Measurements from ENCODE around the gene HIPK4. TPM values are rescaled to one million over a fixed set of nuclear protein-coding genes. Genes with fewer than 3 reads are reported as not detected.

Gene HIPK4
- total and polyA plus RNA-seq, 2 of the 8 experiments (the other 6 are each of a cell fraction or from before 2014, with no cell fraction given) = 0.15 to 0.57 TPM

DNA sequence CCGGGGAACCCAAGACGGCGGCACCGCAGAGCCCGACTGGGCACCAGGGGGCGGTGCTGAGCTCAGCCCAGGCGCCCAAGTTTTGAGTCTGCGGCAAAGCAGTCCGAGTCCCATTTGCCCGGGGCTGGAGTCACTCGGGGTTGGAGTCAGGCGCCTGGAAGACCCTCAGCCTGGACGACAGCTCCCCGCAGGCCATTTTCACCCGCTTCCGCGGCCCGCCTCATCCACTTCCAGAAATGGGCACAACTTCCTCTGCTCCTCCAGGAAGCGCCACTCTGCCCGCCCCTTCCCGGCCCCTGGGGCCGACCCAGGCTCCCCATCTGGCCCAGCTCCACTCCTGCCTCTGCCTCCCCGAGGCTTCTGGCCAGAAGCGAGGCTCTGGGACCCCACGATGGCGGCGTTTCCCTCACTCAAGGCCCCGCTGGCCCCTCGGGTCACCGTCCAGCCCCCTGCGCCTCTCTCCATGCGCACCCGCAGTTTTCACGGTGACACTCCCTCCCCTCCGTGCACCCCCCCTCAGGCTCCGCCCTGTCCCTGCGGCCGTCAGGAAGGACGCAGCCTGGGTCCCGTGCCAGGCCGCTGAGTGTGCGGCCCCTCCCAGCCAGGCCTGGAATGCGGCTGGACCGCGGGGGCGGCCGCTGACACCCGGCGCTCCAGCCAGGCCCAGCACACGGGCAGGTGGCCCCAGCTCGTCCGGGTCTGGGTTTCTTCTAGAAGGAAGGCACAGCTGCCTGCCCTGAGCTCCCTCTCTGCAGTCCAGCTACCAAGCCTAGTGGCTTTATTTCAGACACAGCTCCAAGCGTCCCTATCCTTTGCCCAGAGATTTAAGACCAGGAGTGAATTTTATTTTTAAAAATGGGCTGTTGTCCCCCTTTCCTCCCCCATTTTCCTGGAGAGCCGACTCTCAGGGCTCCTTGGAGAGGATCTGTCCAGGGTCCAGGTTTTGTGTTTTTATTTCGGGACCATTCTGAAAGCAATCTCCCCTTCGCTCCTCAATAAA lies 31.1 kb upstream of the HIPK4 start (continued):
- TF ChIP-seq, protein P1, sequence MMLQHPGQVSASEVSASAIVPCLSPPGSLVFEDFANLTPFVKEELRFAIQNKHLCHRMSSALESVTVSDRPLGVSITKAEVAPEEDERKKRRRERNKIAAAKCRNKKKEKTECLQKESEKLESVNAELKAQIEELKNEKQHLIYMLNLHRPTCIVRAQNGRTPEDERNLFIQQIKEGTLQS (IDR thresholded peaks at IDR 0.05; ENCODE audit: insufficient read depth, low read depth, low read length) = no peak
- TF ChIP-seq, protein P2, sequence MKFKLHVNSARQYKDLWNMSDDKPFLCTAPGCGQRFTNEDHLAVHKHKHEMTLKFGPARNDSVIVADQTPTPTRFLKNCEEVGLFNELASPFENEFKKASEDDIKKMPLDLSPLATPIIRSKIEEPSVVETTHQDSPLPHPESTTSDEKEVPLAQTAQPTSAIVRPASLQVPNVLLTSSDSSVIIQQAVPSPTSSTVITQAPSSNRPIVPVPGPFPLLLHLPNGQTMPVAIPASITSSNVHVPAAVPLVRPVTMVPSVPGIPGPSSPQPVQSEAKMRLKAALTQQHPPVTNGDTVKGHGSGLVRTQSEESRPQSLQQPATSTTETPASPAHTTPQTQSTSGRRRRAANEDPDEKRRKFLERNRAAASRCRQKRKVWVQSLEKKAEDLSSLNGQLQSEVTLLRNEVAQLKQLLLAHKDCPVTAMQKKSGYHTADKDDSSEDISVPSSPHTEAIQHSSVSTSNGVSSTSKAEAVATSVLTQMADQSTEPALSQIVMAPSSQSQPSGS (IDR thresholded peaks at IDR 0.05; ENCODE audit: low read length) = no peak
- TF ChIP-seq RXRA (IDR thresholded peaks at IDR 0.05; ENCODE audit: insufficient read depth, low read depth, low read length) = no peak
- no peak for TF ChIP-seq ZNF274 (IDR thresholded peaks at IDR 0.05; ENCODE audit: borderline replicate concordance, extremely low read depth, low read length)
- TF ChIP-seq RNF2 (IDR thresholded peaks at IDR 0.05; ENCODE audit: borderline replicate concordance, low read depth, low read length, missing control alignments, poor library complexity, severe bottlenecking) = no peak
- TF ChIP-seq BACH1 (IDR thresholded peaks at IDR 0.05; ENCODE audit: low read length) = 0 out of 2 replicates have a peak, but pooled peaks have one; percentile 34
- no peak for TF ChIP-seq CBX5 (IDR thresholded peaks at IDR 0.05; ENCODE audit: low read depth, low read length)
- TF ChIP-seq BCL11A (IDR thresholded peaks at IDR 0.05; ENCODE audit: low read depth in 2 of 2, low read length in 2 of 2) = no peak
- TF ChIP-seq TAF7 (optimal IDR thresholded peaks at IDR 0.05; ENCODE audit: borderline replicate concordance, low read depth, low read length) = no peak
- TF ChIP-seq SP1 (IDR thresholded peaks at IDR 0.05; ENCODE audit: low read depth, low read length) = peak; percentile 69
- no peak for TF ChIP-seq MAFK (IDR thresholded peaks at IDR 0.05; ENCODE audit: low read depth, low read length)
- peak; percentile 70; the same call in 1 of the 2 replicates for TF ChIP-seq PHF8 (conservative IDR thresholded peaks at IDR 0.05; ENCODE audit: low read depth, low read length)
- peak; percentile 85 for TF ChIP-seq TBP (IDR thresholded peaks at IDR 0.05; ENCODE audit: low read depth, low read length)
- no peak for TF ChIP-seq SIRT6 (IDR thresholded peaks at IDR 0.05; ENCODE audit: low read length)
- TF ChIP-seq JUND (IDR thresholded peaks at IDR 0.05; ENCODE audit: low read length) = no peak
- 0 out of 2 replicates have a peak, but pooled peaks have one; percentile 31 for TF ChIP-seq GABPA (IDR thresholded peaks at IDR 0.05; ENCODE audit: borderline replicate concordance, insufficient read depth, low read length)

All from H1 (cell line).